NCI-H524 (cell line): ENCODE results near the gene SHISA2.
A peak's percentile ranks its signal among the peaks of the same experiment; 100 is the strongest.
"Not testable (repeated sequence)": the region's sequence is repeated elsewhere in the genome, so short reads cannot be mapped to it uniquely, and the experiment has no call there.

Source experiments
- DNase-seq, 2 experiments: peaks; one replicate each; lab custom pipeline; 2025; lab: John Stamatoyannopoulos, UW

Gene SHISA2

GRCh38 chr13:26051657-26052311 lies at the start of gene SHISA2:
SHISA2 (minus strand) TSS chr13:26052016; CDS start chr13:26050975, 1,041 bp downstream.
- peak; percentile 39 to 75 for DNase-seq

GRCh38 chr13:26095846-26096610 lies 44.2 kb upstream of the SHISA2 start:
- DNase-seq, result no peak

GRCh38 chr13:26095338-26095737 lies 43.5 kb upstream of the SHISA2 start:
- DNase-seq, result peak in 1 of 2 experiments; percentile 10

- DNase-seq, result peak in 1 of 2 experiments; percentile 34
Observed at GRCh38 chr13:26076821-26077220, 25.0 kb upstream of the SHISA2 start.

- DNase-seq, result peak in 1 of 2 experiments; percentile 22
Observed at GRCh38 chr13:26075498-26075897, 23.7 kb upstream of the SHISA2 start.

GRCh38 chr13:26074706-26075105 lies 22.9 kb upstream of the SHISA2 start:
- no peak for DNase-seq

GRCh38 chr13:26072335-26072734 lies 20.5 kb upstream of the SHISA2 start:
- DNase-seq, result peak in 1 of 2 experiments; percentile 16

GRCh38 chr13:26071691-26072090 lies 19.9 kb upstream of the SHISA2 start:
- no peak for DNase-seq

- not testable (repeated sequence) for DNase-seq
Observed at GRCh38 chr13:26069642-26070041, 17.8 kb upstream of the SHISA2 start.

- not testable (repeated sequence) for DNase-seq
Observed at GRCh38 chr13:26068372-26068771, 16.6 kb upstream of the SHISA2 start.

GRCh38 chr13:26067601-26068000 lies 15.8 kb upstream of the SHISA2 start:
- DNase-seq, result no peak

- peak in 1 of 2 experiments; percentile 23 for DNase-seq
Observed at GRCh38 chr13:26066492-26066891, 14.7 kb upstream of the SHISA2 start.

- DNase-seq, result peak; percentile 36 to 79
Observed at GRCh38 chr13:26062853-26063444, 11.1 kb upstream of the SHISA2 start.

- no peak for DNase-seq
Observed at GRCh38 chr13:26061947-26062346, 10.1 kb upstream of the SHISA2 start.

GRCh38 chr13:26061256-26061655 lies 9.4 kb upstream of the SHISA2 start:
- no peak for DNase-seq

- no peak for DNase-seq
Observed at GRCh38 chr13:26060357-26060756, 8.5 kb upstream of the SHISA2 start.

GRCh38 chr13:26058704-26059103 lies 6.9 kb upstream of the SHISA2 start:
- no peak for DNase-seq

GRCh38 chr13:26054896-26055295 lies 3.1 kb upstream of the SHISA2 start:
- peak in 1 of 2 experiments; percentile 18 for DNase-seq

- no peak for DNase-seq
Observed at GRCh38 chr13:26053418-26053980, 1.7 kb upstream of the SHISA2 start.

GRCh38 chr13:26052337-26052736 lies 521 bp upstream of the SHISA2 start:
- DNase-seq, result peak in 1 of 2 experiments; percentile 37

- no peak for DNase-seq
Observed at GRCh38 chr13:26051231-26051656, 572 bp downstream of the SHISA2 start.

- DNase-seq, result peak; percentile 90 to 96
Observed at GRCh38 chr13:26050568-26051230, 1.1 kb downstream of the SHISA2 start.
